Cardiac muscle cell (in vitro differentiated cells and primary cell): ENCODE results near the gene EPN1. TPM values are rescaled to one million over a fixed set of nuclear protein-coding genes. Genes with fewer than 3 reads are reported as not detected.

ENCODE experiments used
- DNase-seq, 2 donors: peaks; one replicate each; pipeline versions ENCODE4 v3.0.0 to v3.0.0-alpha.2; 2010 to 2017; ENCODE audit warnings: low read depth in 1 of 2, low spot score in 1 of 2
- H3K27ac ChIP-seq: fragments of 200-600 bp; sonication (generic); 2 replicates; pipeline ENCODE4 v1.5.1; 2016
- H3K27me3 ChIP-seq: fragments of 200-600 bp; sonication (generic); 2 replicates; pipeline ENCODE4 v1.6.0; 2016; ENCODE audit warnings: control low read depth
- H3K36me3 ChIP-seq: fragments of 200-600 bp; sonication (generic); 2 replicates; pipeline ENCODE4 v1.5.1; 2016; ENCODE audit warnings: control low read depth
- H3K4me1 ChIP-seq: fragments of 200-600 bp; sonication (generic); 2 replicates; pipeline ENCODE4 v1.8.1; 2017; ENCODE audit warnings: low read depth, mild to moderate bottlenecking, mixed run types
- H3K4me3 ChIP-seq: fragments of 200-600 bp; sonication (generic); 2 replicates; pipeline ENCODE4 v1.5.1; 2016; ENCODE audit warnings: mild to moderate bottlenecking
- H3K9me3 ChIP-seq: fragments of 200-600 bp; sonication (generic); 2 replicates; pipeline ENCODE4 v1.5.1; 2017; ENCODE audit warnings: low read depth, mild to moderate bottlenecking, control low read depth
- polyA plus RNA-seq: library from polyadenylated mRNA; unstranded; fragments of >200 nt; fragmentation: Nextera tagmentation; extraction: Ambion mirVana; gene quantifications from 2 replicates; pipeline ENCODE4 v1.2.1, GENCODE V29; 2016
- total RNA-seq: library from RNA; depleted of rRNA; stranded (reverse); fragments of >200 nt; gene quantifications from 2 replicates; pipeline ENCODE4 v1.2.3, GENCODE V29; 2016
- TF ChIP-seq, protein P1 (sequence below): IDR thresholded peaks from 2 replicates; pipeline ENCODE4 v1.5.1; 2012; ENCODE audit warnings: low read depth, mild to moderate bottlenecking, low read length

The EPN1 gene
- total and polyA plus RNA-seq, 2 experiments from 2014 or later = 164 to 173 TPM

DNA sequence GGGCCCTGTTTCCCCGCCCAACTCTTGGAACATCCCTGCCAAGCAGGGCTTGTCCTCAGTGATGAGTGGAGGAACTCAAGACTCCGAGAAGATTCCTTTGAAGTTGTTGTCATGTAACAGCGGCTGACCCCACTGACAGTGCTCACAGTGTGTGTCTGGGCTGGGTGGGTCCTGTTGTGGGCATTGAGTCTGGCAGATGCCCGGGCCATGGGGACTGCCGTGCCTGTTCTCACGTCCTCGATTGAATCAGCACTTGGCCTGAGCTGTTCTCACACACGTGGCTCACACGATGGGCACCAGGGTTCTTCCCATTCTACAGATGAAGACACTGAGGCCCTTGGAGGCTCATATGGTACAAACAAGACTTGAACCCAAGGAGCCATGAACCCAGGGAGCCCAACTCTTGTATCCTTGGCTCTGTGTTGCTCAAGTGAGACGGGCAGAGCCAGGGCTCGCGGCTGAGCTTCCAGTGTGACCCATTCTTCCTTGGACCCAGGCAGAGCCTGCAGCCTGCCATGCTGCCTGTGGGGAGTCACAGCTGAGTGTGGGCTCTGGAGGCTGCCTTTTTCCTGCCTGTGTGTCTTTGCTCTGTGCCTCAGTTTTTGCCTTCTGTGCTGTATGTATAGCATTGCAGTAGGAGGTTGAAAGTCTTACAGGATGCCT, 8.6 kb upstream of the EPN1 start:
- peaks cover 59% of the 10 kb centered on the region for H3K36me3 ChIP-seq
- no peaks in the 10 kb centered on the region for H3K4me1 ChIP-seq
- DNase-seq = no peak
- H3K27me3 ChIP-seq = no peaks in the 10 kb centered on the region
- no peak overlapping the region for H3K27ac ChIP-seq
- TF ChIP-seq, protein P1, sequence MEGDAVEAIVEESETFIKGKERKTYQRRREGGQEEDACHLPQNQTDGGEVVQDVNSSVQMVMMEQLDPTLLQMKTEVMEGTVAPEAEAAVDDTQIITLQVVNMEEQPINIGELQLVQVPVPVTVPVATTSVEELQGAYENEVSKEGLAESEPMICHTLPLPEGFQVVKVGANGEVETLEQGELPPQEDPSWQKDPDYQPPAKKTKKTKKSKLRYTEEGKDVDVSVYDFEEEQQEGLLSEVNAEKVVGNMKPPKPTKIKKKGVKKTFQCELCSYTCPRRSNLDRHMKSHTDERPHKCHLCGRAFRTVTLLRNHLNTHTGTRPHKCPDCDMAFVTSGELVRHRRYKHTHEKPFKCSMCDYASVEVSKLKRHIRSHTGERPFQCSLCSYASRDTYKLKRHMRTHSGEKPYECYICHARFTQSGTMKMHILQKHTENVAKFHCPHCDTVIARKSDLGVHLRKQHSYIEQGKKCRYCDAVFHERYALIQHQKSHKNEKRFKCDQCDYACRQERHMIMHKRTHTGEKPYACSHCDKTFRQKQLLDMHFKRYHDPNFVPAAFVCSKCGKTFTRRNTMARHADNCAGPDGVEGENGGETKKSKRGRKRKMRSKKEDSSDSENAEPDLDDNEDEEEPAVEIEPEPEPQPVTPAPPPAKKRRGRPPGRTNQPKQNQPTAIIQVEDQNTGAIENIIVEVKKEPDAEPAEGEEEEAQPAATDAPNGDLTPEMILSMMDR = no peak
- no peaks in the 10 kb centered on the region for H3K9me3 ChIP-seq
- H3K4me3 ChIP-seq = no peak overlapping the region

DNA sequence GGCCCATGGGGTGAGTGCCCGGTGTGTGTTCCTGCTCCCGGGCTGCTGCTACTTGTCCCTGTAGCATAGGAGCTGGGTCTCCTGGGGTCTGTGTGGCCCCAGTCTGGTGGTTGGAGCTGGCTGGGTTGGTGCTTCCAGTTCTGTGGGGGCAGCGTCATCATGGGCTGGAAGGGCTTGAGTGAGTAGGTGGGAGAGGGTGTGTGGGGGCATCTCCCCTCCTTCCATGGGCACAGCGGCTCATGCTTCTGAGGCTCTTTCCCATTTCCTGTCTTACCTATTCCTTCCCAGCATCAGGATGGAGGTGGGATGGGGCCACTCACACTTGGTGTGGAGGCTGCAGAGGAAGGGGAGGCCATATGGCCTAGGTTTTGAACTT, 8.0 kb upstream of the EPN1 start:
- H3K4me3 ChIP-seq = no peak overlapping the region
- no peaks in the 10 kb centered on the region for H3K27me3 ChIP-seq
- no peak for DNase-seq
- TF ChIP-seq, protein P1 = no peak
- H3K4me1 ChIP-seq = no peaks in the 10 kb centered on the region
- no peaks in the 10 kb centered on the region for H3K9me3 ChIP-seq
- H3K36me3 ChIP-seq = peaks cover 54% of the 10 kb centered on the region
- no peak overlapping the region for H3K27ac ChIP-seq

DNA sequence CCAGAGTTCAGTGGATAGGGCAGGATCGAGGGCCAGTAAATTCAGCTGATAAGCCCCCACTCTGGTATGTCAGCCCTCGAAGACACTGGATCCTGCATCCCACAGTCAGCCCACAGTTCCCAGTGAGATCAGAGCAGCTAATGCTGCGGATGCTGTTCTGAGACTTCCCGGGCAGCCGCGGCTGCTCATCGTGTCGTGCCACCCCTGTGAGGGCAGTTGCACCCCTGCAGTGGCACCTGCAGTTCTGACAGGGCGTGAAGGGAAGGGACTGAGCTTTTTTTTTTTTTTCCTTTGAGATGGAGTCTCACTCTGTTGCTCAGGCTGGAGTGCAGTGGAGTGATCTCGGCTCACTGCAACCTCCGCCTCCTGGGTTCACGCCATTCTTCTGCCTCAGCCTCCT, 7.5 kb upstream of the EPN1 start:
- Histone ChIP-seq H3K27ac (peak overlapping the region; percentile 9), H3K9me3 (no peaks in the 10 kb centered on the region), H3K27me3 (no peaks in the 10 kb centered on the region), H3K36me3 (peaks cover 52% of the 10 kb centered on the region), H3K4me3 (no peak overlapping the region), H3K4me1 (no peaks in the 10 kb centered on the region)
- no peak for DNase-seq
- TF ChIP-seq, protein P1 = no peak

DNA sequence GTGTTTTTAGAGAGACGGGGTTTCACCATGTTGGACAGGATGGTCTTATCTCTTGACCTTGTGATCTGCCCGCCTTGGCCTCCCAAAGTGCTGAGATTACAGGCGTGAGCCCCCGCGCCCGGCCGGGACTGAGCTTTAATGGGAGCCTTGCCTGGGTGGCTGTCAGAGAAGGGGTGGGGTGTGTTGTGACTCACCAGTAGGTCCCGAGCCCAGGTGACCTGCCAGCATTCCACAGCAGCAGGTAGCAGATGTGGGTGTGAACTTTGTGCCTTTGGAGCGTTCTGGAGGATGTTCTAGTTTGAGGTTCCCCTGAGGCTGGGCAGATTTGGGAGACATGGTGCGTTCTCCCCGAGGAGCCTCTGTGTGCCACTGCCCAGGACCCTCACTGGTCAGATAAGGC, 7.1 kb upstream of the EPN1 start:
- TF ChIP-seq, protein P1 = no peak

DNA sequence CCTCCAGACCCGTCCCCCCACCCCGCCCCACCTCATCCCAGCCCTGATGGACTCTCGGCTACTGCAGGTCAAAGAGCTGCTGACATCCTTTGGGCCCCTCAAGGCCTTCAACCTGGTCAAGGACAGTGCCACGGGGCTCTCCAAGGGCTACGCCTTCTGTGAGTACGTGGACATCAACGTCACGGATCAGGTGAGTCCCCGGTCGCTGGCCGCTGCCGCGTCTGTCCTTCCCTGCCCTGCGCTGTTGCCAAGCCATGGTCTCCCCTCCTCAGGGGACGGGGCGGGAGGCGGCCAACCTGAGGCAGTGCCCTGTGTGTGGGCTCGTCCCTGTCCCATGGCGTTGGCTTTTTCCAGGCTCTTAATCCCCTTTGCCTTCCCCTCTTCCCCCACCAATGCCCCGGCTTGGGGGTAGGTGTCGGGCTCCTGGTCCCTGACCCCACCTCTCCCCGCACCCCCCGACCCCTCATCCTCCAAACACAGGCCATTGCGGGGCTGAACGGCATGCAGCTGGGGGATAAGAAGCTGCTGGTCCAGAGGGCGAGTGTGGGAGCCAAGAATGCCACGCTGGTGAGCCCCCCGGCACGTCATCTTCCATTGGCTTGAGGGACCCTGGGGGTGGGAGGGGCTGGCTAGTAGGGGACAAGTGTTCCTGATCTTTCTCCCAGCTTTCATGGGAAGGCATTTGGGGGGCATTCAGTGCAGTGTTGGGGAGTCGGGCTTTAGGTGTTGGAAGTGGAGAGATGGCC, 6.2 kb upstream of the EPN1 start:
- no peak overlapping the region for H3K4me3 ChIP-seq
- no peaks in the 10 kb centered on the region for H3K4me1 ChIP-seq
- no peak overlapping the region for H3K27ac ChIP-seq
- DNase-seq = no peak
- peaks cover 42% of the 10 kb centered on the region for H3K36me3 ChIP-seq
- TF ChIP-seq, protein P1 = no peak
- H3K9me3 ChIP-seq = no peaks in the 10 kb centered on the region
- no peaks in the 10 kb centered on the region for H3K27me3 ChIP-seq

More for the DNA sequence above, 7.1 kb upstream of the EPN1 start:
- Histone ChIP-seq H3K36me3 (peaks cover 47% of the 10 kb centered on the region), H3K4me3 (no peak overlapping the region), H3K4me1 (no peaks in the 10 kb centered on the region), H3K9me3 (no peaks in the 10 kb centered on the region), H3K27ac (peak overlapping the region; percentile 9), H3K27me3 (no peaks in the 10 kb centered on the region)
- DNase-seq = no peak
